Raji (cell line): ENCODE measurements around the gene PAX2.

Experiments
- POLR2A ChIP-seq: IDR thresholded peaks from 2 replicates; pipeline ENCODE4 v1.6.1; 2011; ENCODE audit warnings: low read depth, low read length, control low read depth; ENCODE audit not compliant: insufficient read depth

PAX2 gene

GRCh38 chr10:100838986-100839385 lies 93.6 kb downstream of the PAX2 start:
- no peak for TF ChIP-seq POLR2A

- no peak for TF ChIP-seq POLR2A
These were observed 96.1 kb downstream of the PAX2 start for GRCh38 chr10:100841528-100841927.

GRCh38 chr10:100847440-100847839 lies 102.1 kb downstream of the PAX2 start:
- no peak for TF ChIP-seq POLR2A

- TF ChIP-seq POLR2A = no peak
These were observed 103.4 kb downstream of the PAX2 start for GRCh38 chr10:100848770-100849169.

- no peak for TF ChIP-seq POLR2A
These were observed 112.9 kb downstream of the PAX2 start for GRCh38 chr10:100858261-100858660.

- TF ChIP-seq POLR2A = no peak
These were observed 113.5 kb downstream of the PAX2 start for GRCh38 chr10:100858747-100859483.

GRCh38 chr10:100859484-100859763 lies 114.0 kb downstream of the PAX2 start:
- TF ChIP-seq POLR2A = no peak

- no peak for TF ChIP-seq POLR2A
These were observed 118.1 kb downstream of the PAX2 start for GRCh38 chr10:100863433-100863832.

- no peak for TF ChIP-seq POLR2A
These were observed 118.9 kb downstream of the PAX2 start for GRCh38 chr10:100864036-100864885.

GRCh38 chr10:100864978-100865377 lies 119.6 kb downstream of the PAX2 start:
- no peak for TF ChIP-seq POLR2A

- no peak for TF ChIP-seq POLR2A
These were observed 120.6 kb downstream of the PAX2 start for GRCh38 chr10:100866010-100866409.

- TF ChIP-seq POLR2A = no peak
These were observed 121.3 kb downstream of the PAX2 start for GRCh38 chr10:100866575-100867098.

GRCh38 chr10:100867261-100867963 lies 122.0 kb downstream of the PAX2 start:
- no peak for TF ChIP-seq POLR2A

- no peak for TF ChIP-seq POLR2A
These were observed 123.0 kb downstream of the PAX2 start for GRCh38 chr10:100868382-100868781.

GRCh38 chr10:100869399-100869798 lies 124.0 kb downstream of the PAX2 start:
- TF ChIP-seq POLR2A = no peak

- TF ChIP-seq POLR2A = no peak
These were observed 126.8 kb downstream of the PAX2 start for GRCh38 chr10:100872034-100872791.
